HG03432 (cell line): ENCODE measurements around the gene PDE4B.

Experiments
- ATAC-seq: cut with Tn5 transposase; IDR thresholded peaks from one replicate; pipeline ENCODE4 v1.9.1; 2021; ENCODE audit warnings: mild to moderate bottlenecking, moderate library complexity; ENCODE audit not compliant: unreplicated experiment

PDE4B gene

GRCh38 chr1:66168948-66169671 is 376.4 kb downstream of the PDE4B start:
- ATAC-seq = no peak

DNA sequence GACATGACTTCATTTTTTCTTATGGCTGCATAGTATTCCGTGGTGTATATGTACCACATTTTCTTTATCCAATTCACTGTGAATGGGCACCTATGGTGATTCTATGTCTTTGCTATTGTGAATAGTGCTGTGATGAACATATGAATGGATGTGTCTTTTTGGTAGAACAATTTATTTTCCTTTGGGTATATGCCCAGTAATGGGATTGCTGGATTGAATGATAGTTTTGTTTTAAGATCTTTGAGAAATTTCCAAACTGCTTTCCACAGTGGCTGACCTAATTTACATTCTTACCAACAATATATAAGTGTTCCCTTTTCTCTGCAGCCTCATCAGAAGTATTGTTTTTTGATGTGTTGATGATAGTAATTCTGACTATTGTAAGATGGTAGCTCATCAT is 379.6 kb downstream of the PDE4B start:
- ATAC-seq = no peak

- ATAC-seq = no peak
These were observed 382.4 kb downstream of the PDE4B start for GRCh38 chr1:66175098-66175497.

DNA sequence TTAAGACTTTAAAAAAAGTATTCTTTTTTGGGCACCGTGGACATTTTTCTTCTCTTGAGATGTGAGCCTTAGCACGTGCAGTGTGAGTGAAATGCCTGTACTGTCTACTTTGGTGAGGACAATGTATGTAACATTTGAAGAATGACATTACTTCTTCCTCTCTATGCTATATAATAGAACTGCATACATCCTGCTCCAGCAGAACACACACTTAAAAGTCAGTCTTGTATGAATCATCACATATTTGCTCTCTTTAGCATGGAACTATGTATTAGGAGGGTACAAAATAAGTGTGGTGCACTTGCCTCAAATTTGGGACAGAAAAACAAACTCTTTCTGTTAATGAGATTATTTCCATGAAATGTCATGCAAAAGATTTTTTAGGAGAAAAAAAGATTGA is 382.9 kb downstream of the PDE4B start:
- ATAC-seq = no peak

DNA sequence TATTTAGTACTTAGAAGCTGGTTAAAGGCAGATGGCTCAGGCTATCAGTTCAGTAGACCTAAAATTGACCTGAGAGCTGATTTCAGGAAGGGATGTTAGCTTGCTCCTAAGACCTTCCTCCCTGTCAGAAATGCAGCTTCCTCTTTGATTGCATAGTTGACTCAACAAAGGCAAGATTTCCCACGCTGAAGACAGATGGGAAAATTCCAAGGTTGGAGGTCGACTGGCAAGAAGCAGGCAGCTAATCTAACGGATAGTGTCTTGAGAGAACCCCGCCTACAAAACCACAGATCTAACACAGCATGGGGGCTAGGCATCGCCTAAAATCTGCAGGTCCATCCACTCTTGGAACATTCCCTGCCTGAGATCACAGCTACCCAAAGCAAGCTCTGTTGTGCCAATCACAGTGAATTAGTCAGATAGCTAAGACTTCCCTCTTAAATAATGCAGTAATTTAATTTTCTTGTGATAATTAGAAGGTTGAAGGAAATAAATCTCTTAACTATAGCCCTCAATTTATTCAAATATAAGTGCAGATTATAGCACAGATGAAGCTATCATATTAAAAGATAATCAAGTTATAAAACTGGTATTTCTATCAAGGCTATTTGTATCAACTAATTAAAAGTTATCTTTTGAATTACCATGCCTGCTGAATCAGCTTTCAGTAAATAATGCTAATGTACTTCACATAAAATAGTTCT is 383.5 kb downstream of the PDE4B start:
- ATAC-seq = no peak

DNA sequence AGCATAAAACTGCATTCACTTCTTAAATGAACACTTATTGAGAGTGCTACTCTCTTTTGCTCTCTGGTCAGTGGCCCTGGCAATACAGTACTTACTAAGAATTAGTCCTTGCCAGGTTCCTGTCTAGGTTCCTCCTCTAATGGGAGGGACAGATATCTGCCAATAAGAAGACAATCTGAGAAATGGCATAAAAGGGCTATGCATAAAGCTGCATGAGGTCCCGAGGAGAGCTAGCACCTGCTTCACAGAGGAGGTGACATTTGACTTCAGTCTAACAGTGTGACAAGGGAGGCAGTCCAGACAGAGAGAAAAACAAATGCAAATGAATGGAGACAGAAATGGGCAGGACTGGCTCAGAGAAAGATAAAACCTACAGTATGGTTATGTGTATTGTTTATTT is 384.1 kb downstream of the PDE4B start:
- ATAC-seq = no peak

- ATAC-seq = no peak
These were observed 384.8 kb downstream of the PDE4B start for GRCh38 chr1:66177510-66177909.

- no peak for ATAC-seq
These were observed 389.3 kb downstream of the PDE4B start for GRCh38 chr1:66182026-66182425.

- no peak for ATAC-seq
These were observed 390.0 kb downstream of the PDE4B start for GRCh38 chr1:66182551-66183178.

DNA sequence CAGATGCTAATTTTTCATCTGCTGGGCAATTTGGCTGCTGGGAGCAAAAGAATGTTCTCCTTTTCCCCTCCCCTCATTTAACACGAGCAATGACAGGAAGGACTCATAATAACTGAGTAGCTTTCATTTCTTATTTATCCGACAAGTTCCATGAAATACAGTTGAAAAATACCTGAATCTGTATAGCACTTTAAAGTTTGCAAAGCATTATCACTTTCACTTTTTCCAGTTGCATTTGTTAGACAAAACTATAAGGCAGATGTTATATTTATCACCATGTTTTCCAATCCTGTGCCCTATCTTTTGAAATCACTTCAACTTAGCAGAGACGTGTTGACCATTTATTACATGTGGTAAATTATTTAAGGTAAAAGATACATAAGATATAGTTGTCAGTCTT is 390.7 kb downstream of the PDE4B start:
- no peak for ATAC-seq

- ATAC-seq = no peak
These were observed 404.4 kb downstream of the PDE4B start for GRCh38 chr1:66197120-66197519.

DNA sequence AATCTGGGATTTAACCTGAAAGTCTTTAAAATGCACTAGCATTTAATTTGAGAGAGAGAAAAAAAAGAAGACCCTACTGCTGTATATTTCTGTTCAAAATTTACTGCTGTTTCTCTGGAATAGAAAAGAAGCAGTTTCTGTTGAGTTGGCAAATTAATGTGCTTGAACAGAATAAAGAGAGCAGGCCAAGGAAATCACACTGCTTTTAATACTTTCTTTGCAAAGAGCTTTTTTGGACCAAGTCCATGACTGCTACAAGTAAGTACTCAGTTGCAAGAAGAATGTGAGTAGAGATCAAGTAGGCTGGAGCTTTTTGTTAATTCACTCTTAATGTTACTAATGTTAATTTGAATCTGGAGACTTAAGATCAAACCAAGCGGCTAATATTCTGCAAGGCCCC is 405.1 kb downstream of the PDE4B start:
- no peak for ATAC-seq

GRCh38 chr1:66206563-66207144 is 414.0 kb downstream of the PDE4B start:
- ATAC-seq = no peak

GRCh38 chr1:66207484-66207883 is 414.8 kb downstream of the PDE4B start:
- no peak for ATAC-seq

GRCh38 chr1:66208632-66209031 is 415.9 kb downstream of the PDE4B start:
- ATAC-seq = no peak

DNA sequence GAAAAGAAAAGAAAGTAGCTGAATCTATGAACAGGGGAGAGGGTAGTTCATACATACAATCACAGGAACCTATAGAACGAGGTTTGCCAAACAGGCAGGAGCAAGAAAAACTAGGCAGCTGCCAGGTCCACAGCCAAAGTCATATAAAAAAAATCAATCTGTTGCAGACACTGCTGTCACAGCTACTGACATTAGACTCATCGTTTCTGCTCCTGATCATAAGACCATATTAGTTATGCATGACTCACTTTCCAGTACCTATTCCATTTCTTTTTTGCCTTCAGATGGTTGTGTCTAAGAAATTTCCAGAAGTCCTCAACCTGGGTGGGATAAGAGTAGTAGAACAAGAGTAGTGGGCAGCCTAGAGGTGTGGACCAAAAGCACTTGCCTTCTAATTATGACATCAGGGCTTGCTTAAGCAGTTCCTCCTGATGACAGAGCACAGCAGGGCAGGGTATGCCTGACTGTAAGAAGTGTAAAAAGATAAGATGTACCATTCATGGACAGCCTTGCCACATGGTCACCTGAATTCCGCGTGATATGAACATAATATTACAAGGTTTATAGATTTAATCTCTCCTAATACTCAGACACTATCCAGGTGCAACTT is 418.0 kb downstream of the PDE4B start:
- ATAC-seq = no peak

GRCh38 chr1:66211521-66211920 is 418.8 kb downstream of the PDE4B start:
- ATAC-seq = no peak

DNA sequence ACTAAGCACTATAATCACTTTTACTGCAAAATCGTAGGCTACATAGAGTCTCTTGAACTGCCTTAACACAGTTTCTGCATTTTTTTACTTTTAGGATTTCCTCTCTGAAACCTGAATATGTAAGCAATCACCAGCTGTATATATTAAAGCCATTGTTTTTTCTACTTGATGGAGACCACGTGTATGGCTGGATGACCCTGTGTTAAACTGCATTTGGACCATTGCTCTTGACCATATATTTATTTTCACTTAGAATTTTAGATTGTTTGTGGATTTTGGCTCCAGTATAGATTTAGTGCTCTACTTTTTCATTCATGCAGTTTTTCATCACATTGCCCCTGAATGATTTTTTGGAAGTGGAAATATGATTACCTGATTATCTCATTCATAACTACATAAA is 420.8 kb downstream of the PDE4B start:
- no peak for ATAC-seq

- ATAC-seq = peak; percentile 65
These were observed 422.2 kb downstream of the PDE4B start for GRCh38 chr1:66214901-66215300.

- ATAC-seq = no peak
These were observed 424.3 kb downstream of the PDE4B start for GRCh38 chr1:66217021-66217420.

DNA sequence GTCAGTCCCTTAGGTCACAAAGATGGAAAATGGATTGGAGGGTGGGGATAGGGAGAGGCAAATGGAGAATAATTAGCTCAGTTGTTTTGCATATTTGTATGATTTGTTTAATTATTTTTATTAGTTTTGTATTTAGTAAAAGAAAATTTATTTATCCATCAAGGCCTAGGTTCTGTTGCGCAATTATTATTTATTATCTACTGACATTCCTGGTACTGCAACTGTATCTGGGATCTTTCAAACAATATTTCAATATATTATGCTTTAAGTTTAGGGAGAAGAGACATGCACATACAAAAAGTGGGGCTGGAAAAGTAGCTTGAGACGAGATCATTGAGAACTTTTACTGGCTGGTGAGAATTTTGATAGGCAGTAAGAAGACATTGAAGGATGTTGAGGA is 424.9 kb downstream of the PDE4B start:
- ATAC-seq = no peak
